ENCODE measurements around the gene ST6GALNAC3.

GRCh38 chr1:76029331-76029730 lies 45.2 kb upstream of the ST6GALNAC3 start:
- TF ChIP-seq CTCF (optimal IDR thresholded peaks at IDR 0.05 in 1 of 3, IDR thresholded peaks at IDR 0.05 in 1 of 3, conservative IDR thresholded peaks at IDR 0.05 in 1 of 3; ENCODE audit: extremely low read depth in 1 of 3, insufficient read depth in 2 of 3, low read length in 3 of 3) (no peak), EZH2 (IDR thresholded peaks at IDR 0.05; ENCODE audit: low read length) (no peak)

All from keratinocyte (primary cell).